ENCODE data around the gene CRADD.
A peak's percentile ranks its signal among the peaks of the same experiment; 100 is the strongest.

Gene CRADD

DNA sequence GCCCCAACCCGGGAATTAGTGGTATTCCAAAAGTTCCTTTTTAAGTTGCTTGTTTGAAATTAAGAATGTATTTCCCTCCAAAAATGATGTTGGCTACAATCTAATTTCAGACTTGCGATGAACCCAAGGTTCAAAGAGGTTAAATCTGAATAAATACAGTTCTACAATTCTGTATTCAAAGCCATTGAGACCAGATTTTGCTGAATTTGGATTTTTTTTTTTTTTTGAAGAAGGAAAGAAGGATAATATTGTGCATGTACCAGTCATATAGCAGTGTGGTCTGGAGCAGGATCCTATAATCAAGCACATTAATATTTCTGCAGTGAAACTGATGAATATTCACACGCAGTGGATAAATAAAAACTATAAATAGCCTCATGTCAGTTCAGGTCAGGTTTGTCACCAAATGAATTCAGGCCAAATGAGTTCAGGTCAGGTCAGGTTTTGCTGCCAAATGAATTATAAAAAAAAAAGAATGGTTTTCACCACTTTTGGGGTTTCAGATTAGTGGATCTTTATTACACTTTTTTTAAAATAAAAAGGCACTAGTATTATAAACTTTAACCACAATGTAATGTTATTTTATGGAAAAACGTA is 69.5 kb downstream of the CRADD start:
- TF ChIP-seq, protein P1, sequence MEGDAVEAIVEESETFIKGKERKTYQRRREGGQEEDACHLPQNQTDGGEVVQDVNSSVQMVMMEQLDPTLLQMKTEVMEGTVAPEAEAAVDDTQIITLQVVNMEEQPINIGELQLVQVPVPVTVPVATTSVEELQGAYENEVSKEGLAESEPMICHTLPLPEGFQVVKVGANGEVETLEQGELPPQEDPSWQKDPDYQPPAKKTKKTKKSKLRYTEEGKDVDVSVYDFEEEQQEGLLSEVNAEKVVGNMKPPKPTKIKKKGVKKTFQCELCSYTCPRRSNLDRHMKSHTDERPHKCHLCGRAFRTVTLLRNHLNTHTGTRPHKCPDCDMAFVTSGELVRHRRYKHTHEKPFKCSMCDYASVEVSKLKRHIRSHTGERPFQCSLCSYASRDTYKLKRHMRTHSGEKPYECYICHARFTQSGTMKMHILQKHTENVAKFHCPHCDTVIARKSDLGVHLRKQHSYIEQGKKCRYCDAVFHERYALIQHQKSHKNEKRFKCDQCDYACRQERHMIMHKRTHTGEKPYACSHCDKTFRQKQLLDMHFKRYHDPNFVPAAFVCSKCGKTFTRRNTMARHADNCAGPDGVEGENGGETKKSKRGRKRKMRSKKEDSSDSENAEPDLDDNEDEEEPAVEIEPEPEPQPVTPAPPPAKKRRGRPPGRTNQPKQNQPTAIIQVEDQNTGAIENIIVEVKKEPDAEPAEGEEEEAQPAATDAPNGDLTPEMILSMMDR (IDR thresholded peaks at IDR 0.05; ENCODE audit: low read depth, low read length) = no peak
- in situ Hi-C loops (cut with HindIII; ENCODE audit: low sequenced_read_pairs) = no loop called here
- DNase-seq (ENCODE audit: low read depth, low spot score) = no peak
- no peak overlapping the region for H3K4me3 ChIP-seq (ENCODE audit: low read depth, low read length)

GRCh38 chr12:93748672-93749383 is 71.7 kb downstream of the CRADD start:
- H3K4me3 ChIP-seq (ENCODE audit: low read depth, low read length) = no peak overlapping the region
- in situ Hi-C loops (cut with HindIII; ENCODE audit: low sequenced_read_pairs) = no loop called here
- DNase-seq (ENCODE audit: low read depth, low spot score) = no peak
- TF ChIP-seq, protein P1 (IDR thresholded peaks at IDR 0.05; ENCODE audit: low read depth, low read length) = no peak

- no peak overlapping the region for H3K4me3 ChIP-seq (ENCODE audit: low read depth, low read length)
- DNase-seq (ENCODE audit: low read depth, low spot score) = no peak
- TF ChIP-seq, protein P1 (IDR thresholded peaks at IDR 0.05; ENCODE audit: low read depth, low read length) = no peak
- in situ Hi-C loops (cut with HindIII; ENCODE audit: low sequenced_read_pairs) = no loop called here
These were observed 72.3 kb downstream of the CRADD start for GRCh38 chr12:93749515-93749914.

DNA sequence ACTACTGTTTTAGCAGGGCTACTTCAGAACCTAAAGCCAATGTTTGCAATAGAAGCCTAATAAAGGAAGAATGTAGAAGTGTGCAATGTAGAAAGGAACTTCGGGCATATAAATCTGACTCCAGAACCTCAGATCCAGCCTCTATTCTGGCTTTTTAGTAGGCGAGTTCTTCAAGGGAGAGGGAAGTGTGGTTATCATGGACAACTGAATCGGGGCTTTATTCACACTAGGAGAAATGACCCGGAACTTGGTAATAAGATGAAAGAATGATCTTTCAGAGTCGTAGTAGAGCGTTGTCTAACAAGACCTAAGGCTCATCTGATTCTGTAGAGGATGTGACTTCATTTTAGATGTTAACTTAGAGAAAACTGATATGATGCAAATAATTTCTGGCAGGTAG is 72.9 kb downstream of the CRADD start:
- TF ChIP-seq, protein P1 (IDR thresholded peaks at IDR 0.05; ENCODE audit: low read depth, low read length) = no peak
- no peak overlapping the region for H3K4me3 ChIP-seq (ENCODE audit: low read depth, low read length)
- no peak for DNase-seq (ENCODE audit: low read depth, low spot score)
- in situ Hi-C loops (cut with HindIII; ENCODE audit: low sequenced_read_pairs) = no loop called here

GRCh38 chr12:93751864-93752610 is 74.9 kb downstream of the CRADD start:
- peak; percentile 93 for DNase-seq (ENCODE audit: low read depth, low spot score)

GRCh38 chr12:93753285-93753684 is 76.1 kb downstream of the CRADD start:
- in situ Hi-C loops (cut with HindIII; ENCODE audit: low sequenced_read_pairs) = no loop called here
- TF ChIP-seq, protein P1 (IDR thresholded peaks at IDR 0.05; ENCODE audit: low read depth, low read length) = no peak
- H3K4me3 ChIP-seq (ENCODE audit: low read depth, low read length) = no peak overlapping the region
- DNase-seq (ENCODE audit: low read depth, low spot score) = no peak

More at GRCh38 chr12:93751864-93752610, 74.9 kb downstream of the CRADD start:
- no peak overlapping the region for H3K4me3 ChIP-seq (ENCODE audit: low read depth, low read length)
- in situ Hi-C loops (cut with HindIII; ENCODE audit: low sequenced_read_pairs) = no loop called here
- TF ChIP-seq, protein P1 (IDR thresholded peaks at IDR 0.05; ENCODE audit: low read depth, low read length) = no peak

Measured in astrocyte of the spinal cord (primary cell).